T follicular helper cell (primary cell): ENCODE data around the gene COL12A1.
"Not testable (repeated sequence)": the region's sequence is repeated elsewhere in the genome, so short reads cannot be mapped to it uniquely, and the experiment has no call there.

Experiments
- DNase-seq: peaks from one replicate; pipeline ENCODE4 v3.0.0-alpha.2; 2020; ENCODE audit warnings: low read depth

The COL12A1 gene

DNA sequence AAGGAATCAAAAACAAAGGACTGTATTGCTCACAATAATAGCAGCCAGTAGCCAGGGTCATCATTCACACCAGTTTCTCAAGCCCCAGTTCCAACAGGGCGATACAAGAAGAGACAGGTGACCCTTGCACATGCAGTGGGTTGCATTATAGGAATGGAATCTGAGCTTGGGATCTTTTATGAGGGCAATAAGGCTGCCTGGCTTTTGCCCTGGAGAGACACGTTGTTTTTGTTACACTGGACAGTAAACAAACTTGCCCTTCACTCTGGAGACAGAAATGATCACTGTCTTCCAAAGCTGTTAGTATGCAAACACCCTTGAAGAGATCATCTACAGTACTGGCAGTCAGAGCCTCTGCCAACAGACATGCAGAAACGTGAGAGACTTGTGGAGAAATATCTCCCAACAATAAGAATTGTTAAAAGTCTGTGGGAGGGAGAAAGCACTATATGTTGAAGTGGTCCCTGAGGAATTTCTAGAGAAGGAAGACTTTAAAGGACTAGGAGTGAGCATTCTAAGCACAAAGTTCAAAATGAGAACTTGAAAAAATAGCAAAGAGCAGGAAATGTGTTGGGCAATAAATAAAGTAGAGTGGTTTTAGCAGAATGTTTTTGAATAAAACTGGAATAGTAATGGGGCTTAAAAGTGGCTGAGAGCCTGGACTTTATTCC lies 6.2 kb upstream of the COL12A1 start:
- DNase-seq, result no peak

DNA sequence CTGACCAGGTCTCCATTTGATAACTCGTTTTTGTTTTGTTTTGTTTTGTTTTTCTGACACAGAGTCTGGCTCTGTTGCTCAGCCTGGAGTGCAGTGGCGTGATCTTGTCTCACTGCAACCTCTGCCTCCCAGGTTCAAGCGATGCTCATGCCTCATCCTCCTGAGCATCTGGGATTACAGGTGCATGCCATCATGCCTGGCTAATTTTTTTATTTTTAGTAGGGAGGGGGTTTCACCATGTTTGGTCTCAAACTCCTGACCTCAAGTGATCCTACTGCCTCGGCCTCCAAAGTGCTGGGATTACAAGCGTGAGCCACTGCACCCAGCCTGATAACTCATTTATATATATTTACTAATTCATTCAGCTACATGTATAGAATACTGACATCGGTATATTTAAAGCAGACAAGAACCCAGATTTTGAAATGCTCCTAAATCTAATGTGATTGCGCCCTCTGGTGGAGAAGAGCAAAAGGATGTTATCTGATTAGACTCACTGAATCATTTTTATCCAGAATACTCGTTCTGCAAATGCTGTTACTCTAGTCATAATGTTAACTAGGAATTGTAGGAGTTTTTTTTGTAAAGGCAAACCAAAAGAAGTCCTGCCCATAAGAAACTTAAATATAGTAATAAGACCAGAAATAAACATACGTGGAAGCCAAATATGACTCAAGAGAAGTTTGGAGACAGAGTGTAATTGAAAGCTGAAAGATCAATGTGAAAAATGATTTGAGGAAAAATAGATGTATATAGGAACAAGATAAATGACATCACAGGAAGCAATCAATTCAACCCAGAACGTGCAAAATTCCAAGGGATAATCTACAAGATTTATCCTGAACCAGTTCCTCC lies 5.3 kb upstream of the COL12A1 start:
- DNase-seq, result peak; percentile 40

GRCh38 chr6:75209184-75209723 lies 3.4 kb upstream of the COL12A1 start:
- no peak for DNase-seq

DNA sequence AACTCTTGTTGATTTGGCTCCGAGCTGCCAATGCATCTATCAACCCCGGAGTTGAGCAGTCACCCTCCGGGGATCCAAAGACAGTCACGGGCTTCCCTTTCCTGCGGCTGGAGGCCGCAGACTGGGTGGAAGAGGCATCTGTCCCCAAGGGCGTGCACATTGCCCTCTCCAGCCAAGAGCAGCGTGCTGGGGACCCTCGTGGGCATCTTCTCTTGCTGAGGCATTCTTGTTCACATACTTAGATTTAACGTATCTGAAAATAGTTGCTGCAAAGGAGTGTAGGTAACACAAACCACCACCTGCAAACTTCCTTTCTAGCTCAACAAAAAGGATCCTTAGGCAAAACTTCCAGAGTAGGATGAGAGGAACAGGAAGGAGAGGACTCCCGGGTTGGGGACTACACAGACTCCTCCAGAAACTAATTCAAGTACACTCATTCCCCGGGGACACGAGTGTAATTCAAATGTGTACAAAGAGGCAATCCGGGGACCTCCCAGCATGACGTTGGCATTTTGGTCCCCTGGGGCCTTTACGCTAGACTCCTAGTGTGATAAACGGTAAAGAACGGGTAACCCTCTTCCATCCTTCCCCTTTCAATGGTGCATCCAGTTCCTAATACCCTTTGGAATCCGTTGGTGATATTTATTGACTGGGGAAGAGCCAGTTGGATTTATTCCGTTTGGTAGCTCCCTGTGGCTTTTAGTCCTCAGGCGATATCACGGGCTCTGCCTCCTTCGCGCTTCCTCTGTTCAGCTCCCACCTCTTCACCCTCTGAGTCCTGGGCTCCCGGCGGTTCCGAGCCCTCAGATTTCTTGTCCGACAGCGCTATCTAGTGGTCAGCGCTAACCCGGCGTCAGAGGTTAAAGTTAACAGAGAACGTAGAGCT lies 2.7 kb upstream of the COL12A1 start:
- DNase-seq, result peak; percentile 72

DNA sequence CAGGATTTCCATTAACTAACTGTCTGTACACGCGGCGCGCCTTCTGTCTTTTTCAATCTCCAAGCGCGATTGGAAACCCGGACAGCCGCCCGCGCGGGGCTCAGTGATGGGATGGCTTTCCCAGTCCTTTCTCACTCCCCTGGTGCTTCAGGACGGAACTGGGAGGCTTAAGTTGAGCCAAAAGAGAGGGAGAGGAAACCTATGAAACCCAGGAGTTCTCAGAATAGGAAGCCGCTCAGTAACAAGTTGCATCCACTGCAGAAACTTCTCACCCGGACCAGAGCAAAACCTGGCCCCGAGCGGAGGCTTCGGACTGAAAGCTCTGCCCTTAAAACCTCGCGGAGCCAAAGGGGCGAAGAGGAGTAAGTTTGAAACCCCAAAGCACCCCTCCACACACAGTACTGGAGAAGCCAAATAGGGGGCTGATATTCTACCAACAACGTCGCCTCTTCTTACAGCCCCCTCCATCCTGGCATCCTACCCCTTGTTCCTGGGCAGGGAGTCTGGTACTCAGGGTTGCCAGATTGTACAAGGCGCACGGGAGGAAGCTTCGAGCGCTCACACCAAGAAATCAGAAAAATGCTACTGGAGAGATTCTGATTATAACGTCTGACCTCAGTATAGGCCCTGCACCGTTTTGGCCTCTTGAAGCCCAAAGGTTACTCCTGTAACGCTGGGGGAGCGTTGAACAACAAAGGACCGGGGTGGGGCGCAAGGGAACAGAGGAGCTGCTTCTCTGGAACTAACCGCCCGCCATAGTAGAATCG lies 906 bp upstream of the COL12A1 start:
- DNase-seq, result no peak

- no peak for DNase-seq
These were observed 686 bp downstream of the COL12A1 start for GRCh38 chr6:75204959-75205775.

DNA sequence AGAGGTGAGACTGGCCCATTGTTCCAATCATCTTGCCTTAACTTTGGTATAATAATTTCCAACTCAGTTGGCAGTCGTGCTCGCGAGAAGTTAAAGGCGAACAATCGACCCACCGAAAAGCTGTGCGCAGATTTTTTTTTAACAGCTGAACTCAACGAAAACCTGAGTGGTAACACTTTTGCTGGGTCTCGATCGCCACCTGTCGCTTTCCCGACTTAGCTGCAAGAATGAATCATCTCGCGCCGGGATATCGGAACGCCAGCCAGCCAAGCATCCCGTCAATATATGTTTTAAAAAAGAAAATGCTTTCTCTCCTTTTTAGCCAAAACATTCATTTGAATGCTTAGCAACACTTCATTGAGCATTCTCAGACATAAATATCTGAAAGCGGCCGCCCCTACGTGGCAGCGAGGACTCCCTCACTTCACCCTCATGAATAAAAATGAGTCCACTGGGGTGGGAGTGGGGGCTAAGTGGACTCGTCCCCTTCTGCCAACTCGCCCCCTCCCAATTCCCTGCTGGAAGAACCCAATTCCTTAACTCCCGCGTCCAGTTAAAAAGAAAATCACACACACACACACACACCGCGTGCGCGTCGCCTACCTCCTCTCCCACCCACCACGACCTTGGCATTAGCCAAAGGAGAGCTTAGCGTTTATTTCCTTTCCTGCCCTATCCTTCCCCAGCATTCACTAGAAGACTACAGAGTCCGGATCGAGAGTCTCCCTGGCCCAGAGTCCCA lies 1.5 kb downstream of the COL12A1 start:
- DNase-seq, result no peak

DNA sequence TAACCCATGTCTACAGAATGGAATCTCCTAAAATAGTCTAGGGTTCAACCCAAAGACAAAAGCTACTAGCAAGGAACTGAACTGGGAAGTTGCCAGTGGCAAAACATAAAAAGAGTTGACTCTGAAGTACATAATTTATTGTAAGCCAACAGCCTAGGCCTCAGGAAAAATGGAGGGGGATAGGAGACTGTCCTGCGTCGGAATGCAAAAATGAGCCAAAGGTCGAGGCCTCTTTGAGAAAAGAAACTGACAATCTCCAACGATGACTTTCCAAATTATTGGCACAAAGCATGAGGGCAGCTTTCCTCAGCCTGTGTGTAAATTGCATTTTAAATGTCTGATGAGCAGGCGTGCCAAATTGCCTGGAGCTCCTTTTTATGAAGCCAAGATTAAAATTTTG lies 2.1 kb downstream of the COL12A1 start:
- no peak for DNase-seq

DNA sequence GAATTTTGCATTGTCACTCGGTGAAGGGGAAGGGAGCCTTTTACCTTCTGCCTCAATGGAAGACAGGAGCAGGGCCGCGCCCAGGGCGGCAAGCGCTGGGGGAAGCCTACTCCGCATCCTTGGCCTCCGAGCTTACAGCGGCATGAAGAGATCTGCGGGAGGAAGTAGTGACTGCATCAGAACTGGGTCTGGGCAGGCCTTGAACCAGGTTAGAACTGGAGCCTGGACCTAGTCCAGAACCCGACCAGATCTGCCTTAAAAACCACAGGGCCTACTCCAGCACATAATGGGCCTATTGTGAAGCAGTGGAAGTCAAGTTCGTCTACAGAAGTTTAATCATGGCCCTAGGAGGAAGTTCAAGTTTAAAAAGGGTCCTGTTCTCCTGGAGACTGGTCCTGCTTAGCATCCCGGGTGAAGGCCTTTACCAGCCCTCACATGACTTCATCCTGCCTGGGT lies 3.1 kb downstream of the COL12A1 start:
- no peak for DNase-seq

DNA sequence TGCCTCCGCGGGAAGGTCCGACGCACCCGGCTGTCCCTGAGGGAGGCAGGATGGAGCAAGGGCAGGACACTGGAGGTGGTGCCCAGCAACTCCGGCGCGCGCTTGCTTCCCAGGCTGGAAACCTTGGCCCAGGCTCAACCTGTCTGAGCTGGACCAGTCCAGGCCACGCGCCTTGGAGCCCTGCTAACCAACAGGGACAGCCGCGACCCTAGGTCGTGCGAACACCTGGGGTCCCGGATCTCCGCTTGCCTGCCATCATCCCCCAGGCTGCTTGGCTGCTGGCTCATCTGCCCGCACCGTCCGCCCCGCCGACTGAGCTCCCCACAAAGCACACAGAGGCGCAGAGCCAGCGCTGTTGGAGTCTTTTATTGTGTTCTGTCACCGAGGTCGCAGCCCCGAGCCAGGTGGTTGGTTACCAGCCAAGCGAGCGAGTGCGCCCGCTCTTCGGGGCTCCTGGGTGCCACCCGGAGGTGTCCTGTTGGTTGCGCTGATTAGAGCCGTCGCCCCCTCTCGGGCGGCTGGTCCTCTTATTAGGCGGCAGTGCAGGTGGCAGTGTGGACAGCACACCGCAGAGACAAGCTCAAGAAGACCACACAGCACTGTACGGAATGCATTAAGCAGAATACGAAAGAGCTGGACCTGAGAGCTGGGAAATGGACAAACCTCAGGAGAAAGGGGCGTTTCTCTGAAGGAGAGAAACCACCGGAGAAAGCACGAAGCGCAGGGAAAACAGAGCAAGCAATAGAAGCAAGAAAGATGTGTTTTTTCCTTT lies 3.8 kb downstream of the COL12A1 start:
- no peak for DNase-seq

DNA sequence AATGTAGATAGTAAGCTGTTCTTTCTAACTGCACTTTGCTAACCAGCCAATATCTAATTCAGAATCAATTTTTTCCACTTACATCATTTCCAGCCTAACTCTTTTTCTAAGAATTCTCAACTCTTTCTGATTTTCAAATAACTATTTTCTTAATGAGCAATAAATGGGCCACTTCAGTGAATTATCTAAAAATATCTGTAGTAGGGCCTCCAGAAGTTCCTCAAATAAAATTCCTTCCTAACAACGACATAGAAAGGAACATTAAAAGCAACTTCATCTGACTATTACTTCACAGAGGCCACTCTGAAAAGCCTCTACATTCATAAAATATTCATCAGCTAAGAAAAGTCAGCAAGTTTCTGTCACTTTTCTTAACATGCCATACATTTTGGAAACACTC lies 4.8 kb downstream of the COL12A1 start:
- DNase-seq, result no peak

DNA sequence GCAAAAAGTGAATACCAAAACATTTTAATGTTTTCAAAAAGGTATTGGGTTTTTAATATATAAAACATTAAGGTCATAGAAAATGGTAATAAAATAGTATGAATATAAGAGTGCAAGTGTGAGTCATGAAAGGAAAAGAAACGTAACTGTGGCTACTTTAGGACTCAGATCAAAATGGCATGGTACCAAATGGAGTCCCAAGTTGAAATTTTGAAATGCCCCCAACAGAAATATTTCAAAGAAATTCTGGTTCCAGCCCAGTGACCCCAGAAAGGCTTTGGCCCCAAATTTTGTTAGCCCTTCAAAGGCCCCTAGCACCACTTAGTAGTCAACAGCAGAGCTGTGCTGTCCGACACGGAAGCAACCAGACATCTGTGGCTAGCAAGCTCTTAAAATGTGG lies 6.0 kb downstream of the COL12A1 start:
- DNase-seq, result no peak

GRCh38 chr6:75196081-75196687 lies 9.7 kb downstream of the COL12A1 start:
- DNase-seq, result no peak

- no peak for DNase-seq
These were observed 17.5 kb downstream of the COL12A1 start for GRCh38 chr6:75188221-75188925.

- not testable (repeated sequence) for DNase-seq
These were observed 19.3 kb downstream of the COL12A1 start for GRCh38 chr6:75186581-75186980.

GRCh38 chr6:75183099-75183541 lies 22.7 kb downstream of the COL12A1 start:
- no peak for DNase-seq

GRCh38 chr6:75180864-75181263 lies 25.0 kb downstream of the COL12A1 start:
- DNase-seq, result no peak

- DNase-seq, result no peak
These were observed 27.1 kb downstream of the COL12A1 start for GRCh38 chr6:75178757-75179156.
